ENCODE measurements around the gene PKDCC.

- TF ChIP-seq CTCF (IDR thresholded peaks at IDR 0.05 in 8 of 11, conservative IDR thresholded peaks at IDR 0.05 in 3 of 11) (no peak), POLR2A (IDR thresholded peaks at IDR 0.05) (no peak), POLR2AphosphoS5 (IDR thresholded peaks at IDR 0.05) (no peak)
Measured at GRCh38 chr2:41998186-41999127, 49.4 kb upstream of the PKDCC start.
